GM12801 (cell line): ENCODE data around the gene TMEM91.

ENCODE experiments used
- CTCF ChIP-seq: IDR thresholded peaks from one replicate; pipeline ENCODE4 v1.5.1; 2011; ENCODE audit warnings: control low read depth; ENCODE audit not compliant: insufficient read length; ENCODE audit errors: extremely low read depth

The TMEM91 gene

GRCh38 chr19:41425174-41426115, 49.1 kb downstream of the TMEM91 start:
- TF ChIP-seq CTCF, result no peak

DNA sequence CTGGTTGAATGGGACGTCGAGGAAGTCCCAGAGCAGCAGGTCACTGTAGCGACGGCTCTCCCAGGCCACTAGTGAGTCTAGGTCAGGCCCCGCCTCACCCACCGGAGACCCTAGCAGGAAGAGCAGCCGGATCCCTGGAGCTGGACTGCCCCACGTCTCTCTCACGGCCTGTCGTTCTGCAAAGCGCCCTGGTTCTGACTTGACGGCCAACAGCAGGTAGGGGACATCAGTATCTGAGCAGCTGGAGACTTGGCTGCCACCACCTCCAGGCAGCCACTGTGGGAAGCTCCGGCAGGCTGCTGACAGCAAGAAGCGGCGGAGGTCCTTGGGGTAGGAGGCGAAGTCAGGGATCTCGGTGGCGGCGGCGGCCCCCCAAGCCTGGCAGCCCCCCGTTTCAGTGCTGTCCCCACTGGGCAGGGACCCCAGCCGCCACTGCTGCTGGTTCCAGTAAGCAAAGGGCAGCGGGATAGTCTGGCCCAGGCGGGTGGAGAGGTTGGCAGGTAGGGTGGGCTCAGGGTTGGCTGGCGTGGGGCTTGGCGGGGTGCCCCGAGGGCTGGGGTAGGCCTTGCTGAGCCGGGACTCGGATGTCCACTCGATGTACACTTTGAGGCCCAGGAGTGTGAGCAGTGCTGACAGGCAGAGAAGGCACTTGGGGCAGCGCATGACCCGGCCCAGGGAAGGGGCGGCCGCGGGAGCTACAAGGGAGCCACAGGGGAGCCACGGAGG, 49.9 kb downstream of the TMEM91 start:
- TF ChIP-seq CTCF, result no peak

GRCh38 chr19:41426952-41427646, 50.8 kb downstream of the TMEM91 start, which contains the start of gene B3GNT8:
TSS of gene B3GNT8 (minus strand) at chr19:41427374. CDS start at chr19:41426778, 596 bp downstream.
- no peak for TF ChIP-seq CTCF

DNA sequence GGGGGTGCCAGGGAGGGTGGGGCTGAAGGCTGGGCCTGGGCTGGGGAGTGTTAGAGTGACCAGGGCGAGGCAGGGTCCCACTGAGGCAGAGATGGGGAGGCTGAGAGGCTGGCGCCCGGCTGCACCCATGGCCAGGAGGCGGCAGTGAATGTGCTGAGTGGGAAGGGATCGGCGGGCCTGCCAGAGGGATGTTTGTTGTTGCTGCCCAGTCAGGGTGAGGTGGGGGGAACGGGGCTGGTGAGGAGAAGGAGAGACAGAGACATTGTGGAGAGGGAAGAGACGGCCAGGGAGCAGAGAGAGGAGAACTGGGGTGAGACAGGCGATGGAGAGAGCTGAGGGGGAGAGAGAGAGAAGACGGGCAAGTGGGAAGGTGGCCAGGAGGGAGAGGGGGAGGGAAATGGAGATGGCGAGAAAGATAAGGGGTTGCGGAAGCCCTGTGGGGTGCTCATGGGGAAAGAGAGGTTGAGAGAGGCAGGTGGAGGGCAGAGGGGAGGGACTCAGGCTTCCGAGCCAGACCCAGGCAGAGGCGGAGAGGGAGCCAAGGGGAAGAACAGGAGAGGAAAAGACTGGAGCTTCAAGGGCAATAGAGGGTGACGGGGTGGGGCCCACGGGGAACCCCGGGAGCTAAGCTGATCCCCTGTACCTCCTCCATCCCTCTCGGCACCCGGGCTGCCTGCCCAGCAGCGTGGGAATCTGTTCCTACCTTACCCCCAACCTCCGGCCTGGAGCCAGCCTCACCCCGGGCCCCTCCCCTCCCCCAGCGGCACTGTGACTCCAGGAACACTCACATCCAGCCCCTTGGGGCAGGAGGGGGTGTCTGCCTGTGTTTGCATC, 51.5 kb downstream of the TMEM91 start:
- TF ChIP-seq CTCF, result no peak

- no peak for TF ChIP-seq CTCF
Measured at GRCh38 chr19:41428481-41428859, 52.1 kb downstream of the TMEM91 start.

DNA sequence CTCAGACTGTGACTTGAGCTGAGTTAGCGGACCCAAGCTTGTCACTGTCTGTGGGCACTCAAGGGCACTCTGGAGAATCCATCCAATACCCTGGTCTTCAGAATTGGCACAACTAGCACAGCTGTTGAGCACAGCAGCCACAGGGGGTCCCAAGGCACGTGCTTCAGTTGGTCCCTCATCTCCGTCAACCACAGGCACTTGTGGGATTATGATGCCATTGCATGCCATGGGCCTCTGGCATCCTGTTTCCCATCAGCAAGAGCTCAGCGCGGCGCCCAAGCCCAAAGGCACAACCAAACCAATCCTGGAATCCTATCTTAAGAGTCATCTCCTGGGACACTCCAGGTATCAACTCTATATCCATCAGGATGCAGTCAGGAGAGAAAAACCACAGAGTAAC, 54.6 kb downstream of the TMEM91 start:
- TF ChIP-seq CTCF, result no peak
